ENCODE data around the gene GAST.

The GAST gene

GRCh38 chr17:41680426-41681040 lies 31.6 kb upstream of the GAST start:
- Histone ChIP-seq H3K27ac (ENCODE audit: low read length) (no peak overlapping the region), H2AFZ (ENCODE audit: low read depth, low read length) (no peak overlapping the region), H3K4me1 (ENCODE audit: low read length) (peaks cover 39% of the 10 kb centered on the region), H3K36me3 (replicated peaks; ENCODE audit: low read depth, low read length) (no peaks in the 10 kb centered on the region), H3K4me2 (ENCODE audit: low read length) (no peak overlapping the region), H3K9me3 (ENCODE audit: insufficient read depth, low read length) (no peaks in the 10 kb centered on the region), H3K9ac (ENCODE audit: low read length) (no peak overlapping the region), H4K20me1 (ENCODE audit: insufficient read depth, low read length) (no peaks in the 10 kb centered on the region), H3K79me2 (ENCODE audit: low read length) (no peaks in the 10 kb centered on the region), H3K4me3 (ENCODE audit: low read length) (no peak overlapping the region), H3K27me3 (ENCODE audit: low read depth, low read length) (no peaks in the 10 kb centered on the region)
- TF ChIP-seq, protein P1, sequence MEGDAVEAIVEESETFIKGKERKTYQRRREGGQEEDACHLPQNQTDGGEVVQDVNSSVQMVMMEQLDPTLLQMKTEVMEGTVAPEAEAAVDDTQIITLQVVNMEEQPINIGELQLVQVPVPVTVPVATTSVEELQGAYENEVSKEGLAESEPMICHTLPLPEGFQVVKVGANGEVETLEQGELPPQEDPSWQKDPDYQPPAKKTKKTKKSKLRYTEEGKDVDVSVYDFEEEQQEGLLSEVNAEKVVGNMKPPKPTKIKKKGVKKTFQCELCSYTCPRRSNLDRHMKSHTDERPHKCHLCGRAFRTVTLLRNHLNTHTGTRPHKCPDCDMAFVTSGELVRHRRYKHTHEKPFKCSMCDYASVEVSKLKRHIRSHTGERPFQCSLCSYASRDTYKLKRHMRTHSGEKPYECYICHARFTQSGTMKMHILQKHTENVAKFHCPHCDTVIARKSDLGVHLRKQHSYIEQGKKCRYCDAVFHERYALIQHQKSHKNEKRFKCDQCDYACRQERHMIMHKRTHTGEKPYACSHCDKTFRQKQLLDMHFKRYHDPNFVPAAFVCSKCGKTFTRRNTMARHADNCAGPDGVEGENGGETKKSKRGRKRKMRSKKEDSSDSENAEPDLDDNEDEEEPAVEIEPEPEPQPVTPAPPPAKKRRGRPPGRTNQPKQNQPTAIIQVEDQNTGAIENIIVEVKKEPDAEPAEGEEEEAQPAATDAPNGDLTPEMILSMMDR (IDR thresholded peaks at IDR 0.05; ENCODE audit: low read depth, low read length): no peak
- TF ChIP-seq EZH2phosphoT487 (IDR thresholded peaks at IDR 0.05; ENCODE audit: low read depth): no peak

GRCh38 chr17:41681776-41682175 lies 30.4 kb upstream of the GAST start:
- Histone ChIP-seq H3K36me3 (replicated peaks; ENCODE audit: low read depth, low read length) (no peaks in the 10 kb centered on the region), H3K27me3 (ENCODE audit: low read depth, low read length) (no peaks in the 10 kb centered on the region), H3K79me2 (ENCODE audit: low read length) (no peaks in the 10 kb centered on the region), H3K9me3 (ENCODE audit: insufficient read depth, low read length) (no peaks in the 10 kb centered on the region), H3K4me1 (ENCODE audit: low read length) (peaks cover 29% of the 10 kb centered on the region), H3K4me2 (ENCODE audit: low read length) (no peak overlapping the region), H4K20me1 (ENCODE audit: insufficient read depth, low read length) (no peaks in the 10 kb centered on the region), H2AFZ (ENCODE audit: low read depth, low read length) (no peak overlapping the region), H3K27ac (ENCODE audit: low read length) (no peak overlapping the region), H3K9ac (ENCODE audit: low read length) (no peak overlapping the region), H3K4me3 (ENCODE audit: low read length) (no peak overlapping the region)
- no peak for TF ChIP-seq EZH2phosphoT487 (IDR thresholded peaks at IDR 0.05; ENCODE audit: low read depth)
- TF ChIP-seq, protein P1 (IDR thresholded peaks at IDR 0.05; ENCODE audit: low read depth, low read length): no peak

GRCh38 chr17:41682631-41683030 lies 29.5 kb upstream of the GAST start:
- Histone ChIP-seq H3K79me2 (ENCODE audit: low read length) (no peaks in the 10 kb centered on the region), H4K20me1 (ENCODE audit: insufficient read depth, low read length) (no peaks in the 10 kb centered on the region), H3K9me3 (ENCODE audit: insufficient read depth, low read length) (no peaks in the 10 kb centered on the region), H2AFZ (ENCODE audit: low read depth, low read length) (no peak overlapping the region), H3K9ac (ENCODE audit: low read length) (no peak overlapping the region), H3K4me2 (ENCODE audit: low read length) (no peak overlapping the region), H3K4me1 (ENCODE audit: low read length) (peaks cover 25% of the 10 kb centered on the region), H3K27ac (ENCODE audit: low read length) (no peak overlapping the region), H3K4me3 (ENCODE audit: low read length) (no peak overlapping the region), H3K36me3 (replicated peaks; ENCODE audit: low read depth, low read length) (no peaks in the 10 kb centered on the region), H3K27me3 (ENCODE audit: low read depth, low read length) (no peaks in the 10 kb centered on the region)
- no peak for TF ChIP-seq EZH2phosphoT487 (IDR thresholded peaks at IDR 0.05; ENCODE audit: low read depth)
- TF ChIP-seq, protein P1 (IDR thresholded peaks at IDR 0.05; ENCODE audit: low read depth, low read length): no peak

GRCh38 chr17:41683441-41684007 lies 28.6 kb upstream of the GAST start:
- Histone ChIP-seq H4K20me1 (ENCODE audit: insufficient read depth, low read length) (no peaks in the 10 kb centered on the region), H3K79me2 (ENCODE audit: low read length) (0 out of 2 replicates have a peak, but pooled peaks cover 2% of the 10 kb centered on the region), H3K27me3 (ENCODE audit: low read depth, low read length) (no peaks in the 10 kb centered on the region), H3K9ac (ENCODE audit: low read length) (no peak overlapping the region), H3K4me1 (ENCODE audit: low read length) (peaks cover 23% of the 10 kb centered on the region), H3K4me3 (ENCODE audit: low read length) (no peak overlapping the region), H3K4me2 (ENCODE audit: low read length) (no peak overlapping the region), H3K36me3 (replicated peaks; ENCODE audit: low read depth, low read length) (no peaks in the 10 kb centered on the region), H2AFZ (ENCODE audit: low read depth, low read length) (no peak overlapping the region), H3K9me3 (ENCODE audit: insufficient read depth, low read length) (no peaks in the 10 kb centered on the region), H3K27ac (ENCODE audit: low read length) (no peak overlapping the region)
- TF ChIP-seq, protein P1 (IDR thresholded peaks at IDR 0.05; ENCODE audit: low read depth, low read length): no peak
- TF ChIP-seq EZH2phosphoT487 (IDR thresholded peaks at IDR 0.05; ENCODE audit: low read depth): no peak
